Peyer's patch (tissue), 4 donors: Measurements from ENCODE around the gene GAN.

Source experiments
- POLR2A ChIP-seq, 2 donors: fragments of 450-650 bp; IDR thresholded peaks; one replicate each; pipeline ENCODE4 v1.5.1; 2017; ENCODE audit warnings: antibody characterized with exemption in 2 of 2, mild to moderate bottlenecking in 2 of 2, moderate library complexity in 2 of 2
- TF ChIP-seq, protein P1 (sequence below), 6 experiments: fragments of 450-650 bp in 4 of 6; fragments of 200-600 bp in 2 of 6; sonication (generic) in 1 of 6; IDR thresholded peaks; one replicate each; pipeline ENCODE4 v1.5.1; 2017 to 2019; ENCODE audit warnings: antibody characterized with exemption in 6 of 6, mild to moderate bottlenecking in 3 of 6, moderate library complexity in 1 of 6

- TF ChIP-seq, protein P1, sequence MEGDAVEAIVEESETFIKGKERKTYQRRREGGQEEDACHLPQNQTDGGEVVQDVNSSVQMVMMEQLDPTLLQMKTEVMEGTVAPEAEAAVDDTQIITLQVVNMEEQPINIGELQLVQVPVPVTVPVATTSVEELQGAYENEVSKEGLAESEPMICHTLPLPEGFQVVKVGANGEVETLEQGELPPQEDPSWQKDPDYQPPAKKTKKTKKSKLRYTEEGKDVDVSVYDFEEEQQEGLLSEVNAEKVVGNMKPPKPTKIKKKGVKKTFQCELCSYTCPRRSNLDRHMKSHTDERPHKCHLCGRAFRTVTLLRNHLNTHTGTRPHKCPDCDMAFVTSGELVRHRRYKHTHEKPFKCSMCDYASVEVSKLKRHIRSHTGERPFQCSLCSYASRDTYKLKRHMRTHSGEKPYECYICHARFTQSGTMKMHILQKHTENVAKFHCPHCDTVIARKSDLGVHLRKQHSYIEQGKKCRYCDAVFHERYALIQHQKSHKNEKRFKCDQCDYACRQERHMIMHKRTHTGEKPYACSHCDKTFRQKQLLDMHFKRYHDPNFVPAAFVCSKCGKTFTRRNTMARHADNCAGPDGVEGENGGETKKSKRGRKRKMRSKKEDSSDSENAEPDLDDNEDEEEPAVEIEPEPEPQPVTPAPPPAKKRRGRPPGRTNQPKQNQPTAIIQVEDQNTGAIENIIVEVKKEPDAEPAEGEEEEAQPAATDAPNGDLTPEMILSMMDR (IDR thresholded peaks at IDR 0.05) = no peak
- no peak for TF ChIP-seq POLR2A (IDR thresholded peaks at IDR 0.05)
Observed at GRCh38 chr16:81360135-81360534, 45.4 kb downstream of the GAN start.
